NCI-H2196 treated with DMSO at 0.1 percent for 48 hours (cell line): Measurements from ENCODE around the gene BCAS4.
"Not testable (repeated sequence)": the region's sequence is repeated elsewhere in the genome, so short reads cannot be mapped to it uniquely, and the experiment has no call there.

Source experiments
- DNase-seq: peaks from one replicate; lab custom pipeline; 2025; ENCODE audit not compliant: unreplicated experiment; lab: John Stamatoyannopoulos, UW

BCAS4 gene

DNA sequence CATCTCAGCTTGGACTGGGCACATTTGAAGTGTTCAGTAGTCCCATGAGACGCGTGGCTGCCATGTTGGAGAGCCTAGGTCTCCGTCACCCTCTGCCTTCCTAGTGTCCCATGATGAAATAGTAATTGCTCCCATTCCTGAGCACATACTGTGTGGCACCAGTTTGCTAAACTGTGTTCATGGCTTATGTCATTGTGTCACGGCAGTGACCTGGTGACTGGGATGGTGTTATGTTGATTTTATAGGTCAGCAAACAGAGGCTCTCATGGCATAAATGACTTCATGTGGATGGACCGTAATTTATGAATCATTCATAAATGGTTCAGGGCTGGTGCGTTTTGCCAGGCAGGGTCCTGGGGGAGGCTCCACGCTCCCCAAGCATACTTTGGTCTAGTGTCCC is 3.8 kb downstream of the BCAS4 start:
- DNase-seq, result no peak

DNA sequence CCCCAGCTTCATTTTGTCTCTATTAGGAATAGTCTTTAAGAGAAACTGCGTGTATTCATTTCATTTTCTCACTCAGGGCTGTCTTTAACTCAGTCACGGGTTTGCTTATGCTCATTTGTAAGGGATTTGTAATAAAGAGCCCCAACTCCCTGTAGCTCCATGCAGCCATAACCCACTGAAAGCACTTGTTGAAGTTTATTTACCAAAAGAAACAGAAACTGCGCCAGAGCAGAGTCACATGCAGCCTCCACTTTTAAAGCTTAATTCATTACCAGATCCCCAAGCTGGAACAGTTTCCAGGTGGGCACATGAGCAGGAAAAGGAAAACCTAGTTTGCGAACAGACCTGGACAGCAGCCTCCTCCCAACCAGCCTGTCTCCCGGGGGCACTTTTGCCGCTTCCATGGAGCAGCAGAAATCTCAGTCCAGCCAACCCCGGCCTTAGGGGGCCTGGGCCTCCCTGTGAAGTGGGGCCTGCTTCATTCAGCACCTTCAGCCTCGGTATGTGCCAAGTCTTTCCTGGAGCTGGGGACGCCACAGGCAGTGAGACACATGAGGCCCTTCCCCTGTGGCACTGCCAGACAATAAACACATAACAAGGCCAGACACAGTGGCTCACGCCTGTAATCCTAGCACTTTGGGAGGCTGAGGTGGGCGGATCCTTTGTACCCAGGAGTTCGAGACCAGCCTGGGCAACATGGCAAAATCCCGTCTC is 4.5 kb downstream of the BCAS4 start:
- no peak for DNase-seq

GRCh38 chr20:50799890-50800550 is 5.2 kb downstream of the BCAS4 start:
- DNase-seq, result no peak

- not testable (repeated sequence) for DNase-seq
Measured at GRCh38 chr20:50800986-50801746, 6.3 kb downstream of the BCAS4 start.

GRCh38 chr20:50801747-50802125 is 6.9 kb downstream of the BCAS4 start:
- DNase-seq, result no peak

DNA sequence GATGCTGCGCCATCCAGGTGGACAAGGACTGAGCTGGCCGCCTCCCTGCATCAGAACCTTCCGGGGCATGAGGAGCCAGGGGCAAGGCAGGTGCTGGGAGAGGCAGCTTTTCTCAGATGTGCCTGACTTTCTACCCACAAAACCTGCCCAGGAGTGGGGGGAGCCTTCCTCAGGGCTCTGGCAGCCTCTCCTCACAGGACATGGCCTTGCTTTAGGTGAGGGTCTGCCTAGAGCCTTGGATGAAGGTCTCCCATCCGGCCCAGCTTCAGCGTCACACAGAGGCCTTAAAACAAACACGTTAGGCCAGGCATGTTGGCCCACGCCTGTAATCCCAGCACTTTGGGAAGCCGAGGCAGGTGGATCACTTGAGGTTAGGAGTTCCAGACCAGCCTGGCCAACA is 7.4 kb downstream of the BCAS4 start:
- DNase-seq, result no peak

- no peak for DNase-seq
Measured at GRCh38 chr20:50804437-50805348, 9.8 kb downstream of the BCAS4 start.

- DNase-seq, result no peak
Measured at GRCh38 chr20:50805349-50805684, 10.5 kb downstream of the BCAS4 start.

- no peak for DNase-seq
Measured at GRCh38 chr20:50806126-50806768, 11.4 kb downstream of the BCAS4 start.

DNA sequence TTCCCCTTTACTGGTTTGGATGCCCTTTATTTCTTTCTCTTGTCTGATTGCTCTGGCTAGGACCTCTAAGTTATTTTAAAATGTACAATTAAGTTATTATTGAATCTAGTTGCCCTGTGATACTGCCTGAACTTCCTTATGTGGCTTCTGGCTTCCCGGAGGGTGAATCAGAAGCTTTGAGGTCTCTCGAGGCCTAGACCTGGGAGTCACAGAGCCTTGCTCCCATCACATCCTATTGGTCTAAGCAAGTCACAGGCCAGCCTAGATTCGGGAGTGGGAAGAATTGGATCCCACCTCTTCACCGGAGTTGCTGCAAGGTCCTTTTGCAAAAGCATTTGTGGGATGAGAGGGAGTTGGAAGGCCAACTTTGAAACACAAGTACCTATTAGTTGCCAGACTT is 15.2 kb downstream of the BCAS4 start:
- DNase-seq, result no peak

GRCh38 chr20:50810842-50811241 is 16.0 kb downstream of the BCAS4 start:
- no peak for DNase-seq

DNA sequence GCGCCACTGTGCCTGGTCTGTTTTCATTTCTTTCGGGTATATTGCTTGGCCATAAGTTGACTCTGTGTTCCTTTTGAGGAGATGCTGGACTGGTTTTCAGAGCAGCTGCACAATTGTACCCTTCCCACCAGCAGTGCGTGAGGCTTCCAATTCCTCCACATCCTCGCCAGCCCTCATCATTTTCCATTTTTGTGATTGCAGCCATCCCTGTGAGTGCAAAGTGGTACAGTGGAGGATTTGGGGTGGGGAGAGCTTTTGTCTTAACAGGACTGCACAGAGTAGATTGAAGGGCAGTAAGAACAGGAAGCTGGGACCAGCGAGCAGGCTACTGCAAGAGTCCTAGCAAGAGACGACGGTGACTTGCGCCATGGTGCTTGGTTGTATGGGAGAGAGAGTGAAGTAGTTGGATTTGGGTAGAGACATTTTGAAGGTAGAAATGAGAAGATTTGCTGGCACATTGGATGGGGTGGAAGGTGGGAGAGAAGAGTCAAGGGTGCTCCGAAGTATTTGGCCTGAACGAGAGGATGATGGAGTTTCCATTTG is 18.3 kb downstream of the BCAS4 start:
- no peak for DNase-seq

GRCh38 chr20:50813801-50814200 is 18.9 kb downstream of the BCAS4 start:
- DNase-seq, result no peak

GRCh38 chr20:50814438-50815161 is 19.7 kb downstream of the BCAS4 start:
- no peak for DNase-seq

- no peak for DNase-seq
Measured at GRCh38 chr20:50815162-50815989, 20.5 kb downstream of the BCAS4 start.

- no peak for DNase-seq
Measured at GRCh38 chr20:50817776-50818172, 22.9 kb downstream of the BCAS4 start.

DNA sequence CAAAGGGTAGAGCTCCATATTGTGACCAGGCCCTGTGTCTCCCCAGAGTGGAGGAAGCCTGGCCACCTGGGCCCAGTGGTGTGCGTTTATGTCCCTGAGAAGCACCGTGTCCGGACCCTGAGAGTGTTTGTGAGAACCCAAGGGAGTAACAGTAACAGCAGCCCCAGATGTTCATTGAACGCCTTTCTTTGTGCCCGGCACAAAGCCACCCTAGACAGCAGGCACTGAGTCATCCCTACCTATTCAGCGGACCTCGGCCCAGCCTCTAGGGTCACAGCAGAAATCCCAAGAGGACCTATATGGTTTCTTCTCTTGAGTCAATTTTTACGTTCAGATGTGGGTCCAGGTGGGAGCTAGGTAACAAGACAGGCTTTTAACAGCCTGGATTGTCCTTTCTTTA is 24.5 kb downstream of the BCAS4 start:
- DNase-seq, result no peak

GRCh38 chr20:50820515-50821256 is 25.8 kb downstream of the BCAS4 start:
- no peak for DNase-seq
